Neuronal stem cell (in vitro differentiated cells): ENCODE measurements around the gene PARD3B.

Experiments
- DNase-seq: peaks from one replicate; pipeline ENCODE4 v3.0.0-alpha.2; 2013; ENCODE audit warnings: low spot score
- H2AFZ ChIP-seq: one replicate; pipeline ENCODE4 v1.6.1; 2013; ENCODE audit warnings: mild to moderate bottlenecking, low read length, inconsistent platforms
- H2AK5ac ChIP-seq: 2 replicates; pipeline ENCODE4 v1.6.1; 2013; ENCODE audit warnings: low read depth, mild to moderate bottlenecking, inconsistent platforms, low read length, moderate library complexity, mixed read lengths
- H2BK120ac ChIP-seq: 2 replicates; pipeline ENCODE4 v1.6.1; 2013; ENCODE audit warnings: low read depth, mild to moderate bottlenecking, inconsistent platforms, low read length, moderate library complexity, mixed read lengths
- H2BK12ac ChIP-seq: one replicate; pipeline ENCODE4 v1.6.1; 2013; ENCODE audit warnings: low read length, inconsistent platforms
- H2BK15ac ChIP-seq: 2 replicates; pipeline ENCODE4 v1.6.1; 2013; ENCODE audit warnings: mild to moderate bottlenecking, low read length, inconsistent platforms, mixed read lengths
- H2BK5ac ChIP-seq: one replicate; pipeline ENCODE4 v1.6.1; 2013; ENCODE audit warnings: inconsistent platforms, mild to moderate bottlenecking, low read length, moderate library complexity
- H3K14ac ChIP-seq: one replicate; pipeline ENCODE4 v1.6.1; 2013; ENCODE audit warnings: low read length, inconsistent platforms
- H3K18ac ChIP-seq: 2 replicates; pipeline ENCODE4 v1.6.1; 2013; ENCODE audit warnings: low read length, inconsistent platforms
- H3K23ac ChIP-seq: 2 replicates; pipeline ENCODE4 v1.6.1; 2013; ENCODE audit warnings: low read depth, mild to moderate bottlenecking, mixed read lengths, low read length, inconsistent platforms; ENCODE audit not compliant: poor library complexity
- H3K27ac ChIP-seq: replicated peaks from 3 replicates; pipeline ENCODE4 v1.5.1; 2013; ENCODE audit warnings: low read length, inconsistent platforms
- H3K27me3 ChIP-seq, 3 experiments: 2 replicates each; pipeline ENCODE4 v1.6.1; 2013; ENCODE audit warnings: low read length in 3 of 3, mild to moderate bottlenecking in 2 of 3, inconsistent platforms in 1 of 3, low read depth in 1 of 3, mixed read lengths in 1 of 3, moderate library complexity in 1 of 3; ENCODE audit not compliant: control insufficient read depth in 3 of 3, insufficient read depth in 3 of 3
- H3K36me3 ChIP-seq, 2 donors: replicated peaks in 1 of 2; 2 replicates each; pipeline ENCODE4 v1.6.1; 2013; ENCODE audit warnings: low read length in 2 of 2; ENCODE audit not compliant: control insufficient read depth in 2 of 2, insufficient read depth in 2 of 2
- H3K4ac ChIP-seq: 2 replicates; pipeline ENCODE4 v1.6.1; 2013; ENCODE audit warnings: inconsistent platforms, mild to moderate bottlenecking, low read length, moderate library complexity
- H3K4me1 ChIP-seq, 2 donors: 1 replicate in 1 of 2; 2 replicates in 1 of 2; pipeline ENCODE4 v1.6.1; 2013; ENCODE audit warnings: low read length in 2 of 2, low read depth in 1 of 2; ENCODE audit not compliant: control insufficient read depth in 2 of 2, insufficient read depth in 1 of 2
- H3K4me2 ChIP-seq: one replicate; pipeline ENCODE4 v1.6.1; 2013; ENCODE audit warnings: mild to moderate bottlenecking, low read length, inconsistent platforms; ENCODE audit not compliant: insufficient read depth, poor library complexity, severe bottlenecking
- H3K4me3 ChIP-seq, 2 donors: 2 replicates each; pipeline ENCODE4 v1.5.1; 2013; ENCODE audit warnings: low read length in 2 of 2, mild to moderate bottlenecking in 2 of 2, inconsistent platforms in 1 of 2, moderate library complexity in 1 of 2
- H3K79me1 ChIP-seq: one replicate; pipeline ENCODE4 v1.6.1; 2013; ENCODE audit warnings: low read depth, mild to moderate bottlenecking, inconsistent platforms, low read length, moderate library complexity
- H3K9ac ChIP-seq: one replicate; pipeline ENCODE4 v1.6.1; 2013; ENCODE audit warnings: mild to moderate bottlenecking, low read depth, low read length, inconsistent platforms; ENCODE audit not compliant: poor library complexity
- H3K9me3 ChIP-seq, 2 donors: replicated peaks in 1 of 2; 2 replicates each; pipeline versions ENCODE3 to v1.6.1; 2013; ENCODE audit warnings: low read length in 2 of 2, mild to moderate bottlenecking in 2 of 2, inconsistent platforms in 1 of 2, low read depth in 1 of 2, mixed read lengths in 1 of 2, moderate library complexity in 1 of 2; ENCODE audit not compliant: control insufficient read depth in 2 of 2, insufficient read depth in 1 of 2
- H4K8ac ChIP-seq: one replicate; pipeline ENCODE4 v1.6.1; 2013; ENCODE audit warnings: low read depth, mild to moderate bottlenecking, inconsistent platforms, low read length, moderate library complexity
- H4K91ac ChIP-seq: one replicate; pipeline ENCODE4 v1.6.1; 2013; ENCODE audit warnings: low read length, low read depth, mild to moderate bottlenecking, inconsistent platforms; ENCODE audit not compliant: poor library complexity
- WGBS, 2 donors: extraction: QIAGEN DNeasy Blood & Tissue Kit; methylation state at CpG; one replicate each; pipeline ENCODE4 v1.1.7; 2013; ENCODE audit warnings: missing lambda C conversion rate in 2 of 2, mixed read lengths in 1 of 2; ENCODE audit not compliant: insufficient read length in 2 of 2, insufficient replicate concordance in 1 of 2; ENCODE audit errors: extremely low coverage in 2 of 2; 5-methylcytosine and 5-hydroxymethylcytosine counted together

The PARD3B gene

GRCh38 chr2:205188239-205189138, 643.2 kb downstream of the PARD3B start:
- no CpG with 5 or more reads among the region's 9 CpGs for WGBS, 2 donors
- Histone ChIP-seq H3K27ac (no peak overlapping the region), H2AFZ (no peak overlapping the region), H3K9me3 (peaks cover 0 to 2% of the 10 kb centered on the region in 2 donors), H3K36me3 (no peaks in the 10 kb centered on the region), H3K4me2 (no peak overlapping the region), H2BK120ac (no peak overlapping the region), H2BK15ac (no peak overlapping the region), H3K9ac (no peak overlapping the region), H4K8ac (no peak overlapping the region), H3K14ac (no peak overlapping the region), H3K23ac (no peak overlapping the region), H2BK5ac (no peak overlapping the region), H3K4me3 (no peak overlapping the region), H2BK12ac (no peak overlapping the region), H3K4me1 (peaks cover 6 to 14% of the 10 kb centered on the region in 2 donors), H3K27me3 (no peaks in the 10 kb centered on the region), H3K79me1 (no peaks in the 10 kb centered on the region), H4K91ac (no peak overlapping the region), H3K18ac (no peak overlapping the region), H3K4ac (no peak overlapping the region), H2AK5ac (no peak overlapping the region)
- peak; percentile 12 for DNase-seq

GRCh38 chr2:205189301-205189700, 644.0 kb downstream of the PARD3B start:
- Histone ChIP-seq H3K27ac (no peak overlapping the region), H3K9ac (no peak overlapping the region), H2AFZ (no peak overlapping the region), H3K4me3 (no peak overlapping the region), H3K23ac (no peak overlapping the region), H2BK15ac (no peak overlapping the region), H3K79me1 (no peaks in the 10 kb centered on the region), H3K18ac (no peak overlapping the region), H2BK5ac (no peak overlapping the region), H3K36me3 (no peaks in the 10 kb centered on the region), H2AK5ac (no peak overlapping the region), H3K14ac (no peak overlapping the region), H3K4ac (no peak overlapping the region), H3K27me3 (no peaks in the 10 kb centered on the region), H3K4me2 (no peak overlapping the region), H2BK12ac (no peak overlapping the region), H4K8ac (no peak overlapping the region), H3K9me3 (no peaks in the 10 kb centered on the region), H3K4me1 (peaks cover 6 to 14% of the 10 kb centered on the region in 2 donors), H2BK120ac (no peak overlapping the region), H4K91ac (no peak overlapping the region)
- no CpG with 5 or more reads among the region's 7 CpGs for WGBS, 2 donors
- no peak for DNase-seq

GRCh38 chr2:205190528-205190927, 645.3 kb downstream of the PARD3B start:
- H2BK5ac ChIP-seq: no peak overlapping the region
- no peak overlapping the region for H2BK12ac ChIP-seq
- H3K9me3 ChIP-seq: no peaks in the 10 kb centered on the region
- no peak overlapping the region for H3K14ac ChIP-seq
- no peak overlapping the region for H4K91ac ChIP-seq
- H2BK120ac ChIP-seq: no peak overlapping the region
- H3K79me1 ChIP-seq: no peaks in the 10 kb centered on the region
- H3K18ac ChIP-seq: no peak overlapping the region
- no peaks in the 10 kb centered on the region for H3K36me3 ChIP-seq
- no peak overlapping the region for H3K23ac ChIP-seq
- H2BK15ac ChIP-seq: no peak overlapping the region
- WGBS, 2 donors: no CpG with 5 or more reads among the region's 2 CpGs
- no peaks in the 10 kb centered on the region for H3K27me3 ChIP-seq
- H3K4me3 ChIP-seq: no peak overlapping the region
- no peak overlapping the region for H2AK5ac ChIP-seq
- H3K4me1 ChIP-seq: peaks cover 6 to 14% of the 10 kb centered on the region in 2 donors
- no peak overlapping the region for H4K8ac ChIP-seq
- H3K9ac ChIP-seq: no peak overlapping the region
- no peak overlapping the region for H3K4me2 ChIP-seq
- DNase-seq: no peak
- no peak overlapping the region for H2AFZ ChIP-seq
- H3K27ac ChIP-seq: no peak overlapping the region
- H3K4ac ChIP-seq: no peak overlapping the region

GRCh38 chr2:205193125-205193835, 648.0 kb downstream of the PARD3B start:
- no peak overlapping the region for H3K9ac ChIP-seq
- H2AK5ac ChIP-seq: no peak overlapping the region
- no peak overlapping the region for H3K4me3 ChIP-seq
- no peak overlapping the region for H3K4ac ChIP-seq
- H3K4me1 ChIP-seq: peaks cover 5 to 11% of the 10 kb centered on the region in 2 donors
- no peak overlapping the region for H4K91ac ChIP-seq
- no peak overlapping the region for H3K14ac ChIP-seq
- H2BK12ac ChIP-seq: no peak overlapping the region
- no peaks in the 10 kb centered on the region for H3K36me3 ChIP-seq
- H3K27ac ChIP-seq: no peak overlapping the region
- no peak overlapping the region for H2BK5ac ChIP-seq
- no CpG with 5 or more reads among the region's 5 CpGs for WGBS, 2 donors
- no peak overlapping the region for H3K4me2 ChIP-seq
- no peak overlapping the region for H2BK120ac ChIP-seq
- H3K27me3 ChIP-seq: no peaks in the 10 kb centered on the region
- H2AFZ ChIP-seq: no peak overlapping the region
- no peak overlapping the region for H3K18ac ChIP-seq
- no peak overlapping the region for H2BK15ac ChIP-seq
- no peak for DNase-seq
- no peak overlapping the region for H4K8ac ChIP-seq
- no peaks in the 10 kb centered on the region for H3K79me1 ChIP-seq
- H3K9me3 ChIP-seq: no peaks in the 10 kb centered on the region
- no peak overlapping the region for H3K23ac ChIP-seq
